ENCODE measurements around the gene MRPS7.
A peak's percentile ranks its signal among the peaks of the same experiment; 100 is the strongest.

DNA sequence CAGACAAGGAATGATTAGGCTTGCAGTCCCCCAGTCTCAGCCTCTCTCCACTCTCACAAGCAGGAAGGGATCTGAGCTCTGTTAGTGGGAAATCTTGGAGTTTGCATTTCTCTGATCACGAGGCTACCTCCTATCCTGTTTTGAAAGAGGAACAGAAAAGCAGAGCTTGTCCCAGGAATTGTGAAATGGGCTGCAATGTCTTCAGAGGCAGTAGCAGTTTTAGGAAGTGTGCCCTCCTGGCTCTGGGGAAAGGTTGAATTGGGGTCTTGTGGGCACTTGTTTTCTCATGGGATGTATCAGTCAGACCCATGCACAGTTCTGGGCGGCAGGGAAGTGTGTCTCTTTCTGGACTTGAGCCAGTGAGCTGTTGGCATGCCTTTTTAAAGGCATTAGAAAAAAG is 33.4 kb upstream of the MRPS7 start:
- TF ChIP-seq, protein P1, sequence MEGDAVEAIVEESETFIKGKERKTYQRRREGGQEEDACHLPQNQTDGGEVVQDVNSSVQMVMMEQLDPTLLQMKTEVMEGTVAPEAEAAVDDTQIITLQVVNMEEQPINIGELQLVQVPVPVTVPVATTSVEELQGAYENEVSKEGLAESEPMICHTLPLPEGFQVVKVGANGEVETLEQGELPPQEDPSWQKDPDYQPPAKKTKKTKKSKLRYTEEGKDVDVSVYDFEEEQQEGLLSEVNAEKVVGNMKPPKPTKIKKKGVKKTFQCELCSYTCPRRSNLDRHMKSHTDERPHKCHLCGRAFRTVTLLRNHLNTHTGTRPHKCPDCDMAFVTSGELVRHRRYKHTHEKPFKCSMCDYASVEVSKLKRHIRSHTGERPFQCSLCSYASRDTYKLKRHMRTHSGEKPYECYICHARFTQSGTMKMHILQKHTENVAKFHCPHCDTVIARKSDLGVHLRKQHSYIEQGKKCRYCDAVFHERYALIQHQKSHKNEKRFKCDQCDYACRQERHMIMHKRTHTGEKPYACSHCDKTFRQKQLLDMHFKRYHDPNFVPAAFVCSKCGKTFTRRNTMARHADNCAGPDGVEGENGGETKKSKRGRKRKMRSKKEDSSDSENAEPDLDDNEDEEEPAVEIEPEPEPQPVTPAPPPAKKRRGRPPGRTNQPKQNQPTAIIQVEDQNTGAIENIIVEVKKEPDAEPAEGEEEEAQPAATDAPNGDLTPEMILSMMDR (IDR thresholded peaks at IDR 0.05): no peak
- peak; percentile 52 for TF ChIP-seq POLR2AphosphoS5 (IDR thresholded peaks at IDR 0.05)

Data from prostate gland (tissue), 2 donors.